Chondrocyte (in vitro differentiated cells): ENCODE results near the gene DCN. TPM values are rescaled to one million over a fixed set of nuclear protein-coding genes. Genes with fewer than 3 reads are reported as not detected.

Experiments used
- DNase-seq: peaks from one replicate; pipeline ENCODE4 v3.0.0; 2021; ENCODE audit warnings: mixed read lengths, low spot score
- H3K27ac Mint-ChIP-seq: one replicate; pipeline ENCODE4 v1.8.0; 2021; ENCODE audit warnings: mild to moderate bottlenecking, moderate library complexity, mixed read lengths; ENCODE audit not compliant: unreplicated experiment
- H3K27me3 Mint-ChIP-seq: 2 replicates; pipeline ENCODE4 v1.8.0; 2021; ENCODE audit warnings: low read depth, mixed read lengths
- H3K36me3 Mint-ChIP-seq: 2 replicates; pipeline ENCODE4 v1.8.0; 2021; ENCODE audit warnings: low read depth, mixed read lengths
- H3K4me1 Mint-ChIP-seq: 2 replicates; pipeline ENCODE4 v1.8.0; 2021; ENCODE audit warnings: low read depth, mild to moderate bottlenecking, mixed read lengths
- H3K4me3 Mint-ChIP-seq: one replicate; pipeline ENCODE4 v1.8.0; 2021; ENCODE audit warnings: mild to moderate bottlenecking, moderate library complexity, mixed read lengths; ENCODE audit not compliant: unreplicated experiment
- H3K9me3 Mint-ChIP-seq: 2 replicates; pipeline ENCODE4 v1.8.0; 2021; ENCODE audit warnings: low read depth, mixed read lengths
- total RNA-seq: library from RNA; stranded (reverse); gene quantifications from 3 replicates; pipeline ENCODE4 v1.2.1, GENCODE V29; 2021
- TF ChIP-seq, protein P1 (sequence below): fragments of 200-600 bp; sonication (generic); IDR thresholded peaks from 2 replicates; pipeline ENCODE4 v1.5.0; 2021; ENCODE audit warnings: antibody characterized with exemption, mild to moderate bottlenecking, moderate library complexity

DCN gene
- total RNA-seq, 1 donor from 2014 or later: 723 TPM

GRCh38 chr12:91222746-91223145, 40.1 kb upstream of the DCN start:
- no peaks in the 10 kb centered on the region for H3K27me3 Mint-ChIP-seq
- peak overlapping the region; percentile 5 for H3K4me3 Mint-ChIP-seq
- H3K36me3 Mint-ChIP-seq: no peaks in the 10 kb centered on the region
- H3K4me1 Mint-ChIP-seq: peaks cover 29% of the 10 kb centered on the region
- TF ChIP-seq, protein P1, sequence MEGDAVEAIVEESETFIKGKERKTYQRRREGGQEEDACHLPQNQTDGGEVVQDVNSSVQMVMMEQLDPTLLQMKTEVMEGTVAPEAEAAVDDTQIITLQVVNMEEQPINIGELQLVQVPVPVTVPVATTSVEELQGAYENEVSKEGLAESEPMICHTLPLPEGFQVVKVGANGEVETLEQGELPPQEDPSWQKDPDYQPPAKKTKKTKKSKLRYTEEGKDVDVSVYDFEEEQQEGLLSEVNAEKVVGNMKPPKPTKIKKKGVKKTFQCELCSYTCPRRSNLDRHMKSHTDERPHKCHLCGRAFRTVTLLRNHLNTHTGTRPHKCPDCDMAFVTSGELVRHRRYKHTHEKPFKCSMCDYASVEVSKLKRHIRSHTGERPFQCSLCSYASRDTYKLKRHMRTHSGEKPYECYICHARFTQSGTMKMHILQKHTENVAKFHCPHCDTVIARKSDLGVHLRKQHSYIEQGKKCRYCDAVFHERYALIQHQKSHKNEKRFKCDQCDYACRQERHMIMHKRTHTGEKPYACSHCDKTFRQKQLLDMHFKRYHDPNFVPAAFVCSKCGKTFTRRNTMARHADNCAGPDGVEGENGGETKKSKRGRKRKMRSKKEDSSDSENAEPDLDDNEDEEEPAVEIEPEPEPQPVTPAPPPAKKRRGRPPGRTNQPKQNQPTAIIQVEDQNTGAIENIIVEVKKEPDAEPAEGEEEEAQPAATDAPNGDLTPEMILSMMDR: no peak
- H3K9me3 Mint-ChIP-seq: no peaks in the 10 kb centered on the region
- H3K27ac Mint-ChIP-seq: peak overlapping the region; percentile 83
- DNase-seq: no peak

DNA sequence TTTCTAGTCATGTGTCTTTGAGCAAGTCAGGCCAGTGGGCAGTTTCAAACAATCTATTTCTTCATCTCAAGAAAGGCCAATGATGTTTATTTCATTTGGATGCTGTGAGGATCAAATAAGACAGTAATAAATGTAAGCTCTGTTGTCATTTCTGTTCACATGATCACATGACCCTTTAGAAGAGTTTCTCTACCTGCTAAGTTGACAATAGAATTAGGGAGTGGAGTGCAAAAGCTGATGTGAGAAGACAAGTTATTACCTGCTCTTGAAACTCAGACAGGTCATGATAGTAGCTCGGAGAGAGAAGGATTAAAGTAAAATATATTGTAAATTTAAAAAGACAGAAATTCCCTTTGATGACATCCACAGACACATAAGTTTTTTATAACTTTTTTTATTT, 37.3 kb upstream of the DCN start:
- TF ChIP-seq, protein P1: no peak
- Mint-ChIP-seq H3K27ac (no peak overlapping the region), H3K27me3 (no peaks in the 10 kb centered on the region), H3K4me1 (peaks cover 39% of the 10 kb centered on the region), H3K36me3 (no peaks in the 10 kb centered on the region), H3K9me3 (no peaks in the 10 kb centered on the region), H3K4me3 (no peak overlapping the region)
- no peak for DNase-seq

DNA sequence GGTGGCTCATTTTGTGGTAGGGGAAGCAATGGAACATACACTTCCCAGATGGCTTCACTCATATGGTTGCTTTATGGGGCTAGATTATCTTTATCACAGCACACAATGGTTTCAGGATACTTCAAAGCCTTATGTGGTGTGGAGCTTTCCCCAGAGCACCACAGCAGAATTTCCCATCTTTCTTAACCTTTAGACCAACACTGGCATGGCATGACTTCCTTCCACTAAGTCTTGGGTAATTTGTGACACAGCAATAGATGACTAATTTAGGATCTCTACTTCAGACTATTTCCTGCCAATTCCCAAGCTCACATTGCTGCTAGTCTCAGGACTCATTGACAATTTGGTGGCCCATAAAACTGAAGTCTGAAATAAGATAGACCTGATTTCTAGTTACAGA, 36.9 kb upstream of the DCN start:
- Mint-ChIP-seq H3K27ac (no peak overlapping the region), H3K4me1 (peaks cover 35% of the 10 kb centered on the region), H3K9me3 (no peaks in the 10 kb centered on the region), H3K36me3 (no peaks in the 10 kb centered on the region), H3K27me3 (no peaks in the 10 kb centered on the region), H3K4me3 (no peak overlapping the region)
- TF ChIP-seq, protein P1: no peak
- no peak for DNase-seq

DNA sequence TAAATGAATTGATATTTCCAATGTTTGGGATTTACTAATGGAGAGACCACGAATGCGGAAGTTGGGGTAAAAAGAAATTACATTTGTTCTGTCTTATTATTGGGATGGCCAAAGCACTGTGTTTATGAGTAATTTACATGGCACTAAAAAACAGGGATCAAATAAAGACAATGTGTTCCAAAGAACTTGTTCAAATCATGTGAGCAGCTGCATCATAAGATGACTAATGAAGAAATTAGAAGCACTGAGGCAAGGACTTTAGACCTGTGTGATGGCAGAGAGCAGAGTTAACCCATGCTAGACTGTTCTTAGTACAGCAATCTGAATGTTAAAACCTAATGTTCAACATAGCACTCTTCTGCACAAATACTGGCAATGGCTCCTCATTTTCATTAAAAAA, 34.3 kb upstream of the DCN start:
- TF ChIP-seq, protein P1: no peak
- no peak for DNase-seq
- Mint-ChIP-seq H3K9me3 (no peaks in the 10 kb centered on the region), H3K27me3 (no peaks in the 10 kb centered on the region), H3K4me1 (peaks cover 28% of the 10 kb centered on the region), H3K27ac (no peak overlapping the region), H3K36me3 (no peaks in the 10 kb centered on the region), H3K4me3 (no peak overlapping the region)

DNA sequence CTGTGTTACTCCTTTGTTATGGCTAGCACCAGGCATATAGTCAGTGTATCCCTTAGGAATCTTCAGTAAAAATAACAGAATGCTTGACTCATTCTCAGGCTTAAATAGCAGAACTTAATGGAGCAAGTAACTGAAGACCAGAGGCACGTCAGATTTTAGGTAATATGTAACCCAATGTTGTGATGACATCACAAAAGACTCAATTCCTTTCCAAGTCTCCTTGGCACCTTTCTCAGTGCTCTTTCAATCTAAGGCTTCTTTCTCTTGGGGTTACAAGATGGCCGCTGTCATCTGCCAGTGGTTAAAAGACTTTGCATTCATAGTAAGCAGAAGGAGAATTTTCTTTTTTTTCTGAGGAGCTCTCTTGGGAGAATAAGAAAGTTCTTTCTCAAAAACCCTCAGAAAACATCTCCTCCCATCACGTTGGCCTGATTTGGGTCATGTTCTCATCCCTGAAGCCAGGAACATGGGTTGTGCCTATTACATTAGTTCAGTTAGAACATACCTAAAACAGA, 33.4 kb upstream of the DCN start:
- H3K27me3 Mint-ChIP-seq: no peaks in the 10 kb centered on the region
- H3K9me3 Mint-ChIP-seq: no peaks in the 10 kb centered on the region
- H3K27ac Mint-ChIP-seq: peak overlapping the region; percentile 43
- H3K4me3 Mint-ChIP-seq: no peak overlapping the region
- peaks cover 37% of the 10 kb centered on the region for H3K4me1 Mint-ChIP-seq
- DNase-seq: no peak
- TF ChIP-seq, protein P1: no peak
- no peaks in the 10 kb centered on the region for H3K36me3 Mint-ChIP-seq
